Measurements from ENCODE around the gene C9orf50.
A peak's percentile ranks its signal among the peaks of the same experiment; 100 is the strongest.

C9orf50 gene, protein sequence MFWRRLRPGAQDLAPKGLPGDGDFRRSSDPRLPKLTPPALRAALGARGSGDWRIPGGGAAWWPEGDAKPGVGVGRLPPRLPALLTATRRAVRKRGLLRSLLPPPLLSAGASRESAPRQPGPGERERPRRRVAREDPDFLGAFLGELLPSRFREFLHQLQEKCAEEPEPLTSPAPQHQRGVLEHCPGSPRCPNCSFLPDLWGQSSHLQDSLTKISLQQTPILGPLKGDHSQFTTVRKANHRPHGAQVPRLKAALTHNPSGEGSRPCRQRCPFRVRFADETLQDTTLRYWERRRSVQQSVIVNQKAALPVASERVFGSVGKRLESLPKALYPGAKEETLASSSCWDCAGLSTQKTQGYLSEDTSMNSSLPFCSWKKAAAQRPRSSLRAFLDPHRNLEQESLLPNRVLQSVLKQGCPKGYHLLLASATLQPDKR

DNA sequence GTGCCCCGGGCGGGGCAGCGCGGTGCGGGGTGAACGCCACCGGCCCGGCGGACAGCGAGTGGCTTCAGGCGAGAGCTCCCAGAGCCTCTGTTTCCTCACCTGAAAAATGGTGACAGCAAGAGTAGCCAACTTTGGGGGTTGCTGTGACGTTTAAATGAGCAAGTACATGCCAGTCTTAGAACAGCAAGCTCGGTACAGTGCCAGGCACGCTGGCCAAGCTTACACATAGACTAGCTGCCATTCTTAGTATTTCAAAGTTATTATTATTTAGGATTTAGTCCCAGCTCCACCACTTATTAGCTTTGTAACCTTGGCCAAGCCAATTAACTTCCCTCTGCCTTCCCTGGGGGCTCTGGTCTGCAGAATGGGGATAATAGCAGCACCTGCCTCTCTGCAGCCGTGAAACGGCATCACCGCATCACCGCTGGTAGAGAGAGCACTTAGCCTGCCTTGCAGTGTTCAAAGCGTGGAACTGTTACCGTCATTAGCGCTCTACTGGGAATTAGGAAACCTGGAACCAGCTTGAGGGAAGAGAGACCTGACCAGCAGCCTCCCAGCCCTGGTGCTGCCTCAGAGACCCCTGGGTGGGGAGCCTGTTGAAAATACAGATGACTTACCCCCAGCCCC lies at the start of gene C9orf50:
Gene C9orf50, minus strand, starts transcription at position 433 of the 627 bp plus-strand sequence. CDS start 527 bp downstream, outside the sequence.
- H3K36me3 ChIP-seq (ENCODE audit: control insufficient read depth in 2 of 2, insufficient read depth in 2 of 2, low read length in 2 of 2) = no peaks in the 10 kb centered on the region
- peaks cover 0 to 6% of the 10 kb centered on the region in 2 donors for H3K4me1 ChIP-seq (ENCODE audit: control insufficient read depth in 2 of 2, insufficient read depth in 2 of 2, low read length in 2 of 2)
- H3K27ac ChIP-seq (ENCODE audit: low read depth in 2 of 2, low read length in 2 of 2) = no peak within 1 kb of the TSS
- H3K9me3 ChIP-seq (ENCODE audit: control insufficient read depth in 2 of 2, low read length in 2 of 2) = no peaks in the 10 kb centered on the region
- peak within 1 kb of the TSS in 1 of 2 donors; percentile 55 for H3K9ac ChIP-seq (ENCODE audit: low read depth in 1 of 2, low read length in 2 of 2)
- H3K4me3 ChIP-seq (ENCODE audit: low read length in 2 of 2) = peak within 1 kb of the TSS; percentile 13 to 55
- peaks cover 0 to 7% of the 10 kb centered on the region in 2 donors for H3K27me3 ChIP-seq (ENCODE audit: control insufficient read depth in 2 of 2, insufficient read depth in 2 of 2, low read length in 2 of 2)

DNA sequence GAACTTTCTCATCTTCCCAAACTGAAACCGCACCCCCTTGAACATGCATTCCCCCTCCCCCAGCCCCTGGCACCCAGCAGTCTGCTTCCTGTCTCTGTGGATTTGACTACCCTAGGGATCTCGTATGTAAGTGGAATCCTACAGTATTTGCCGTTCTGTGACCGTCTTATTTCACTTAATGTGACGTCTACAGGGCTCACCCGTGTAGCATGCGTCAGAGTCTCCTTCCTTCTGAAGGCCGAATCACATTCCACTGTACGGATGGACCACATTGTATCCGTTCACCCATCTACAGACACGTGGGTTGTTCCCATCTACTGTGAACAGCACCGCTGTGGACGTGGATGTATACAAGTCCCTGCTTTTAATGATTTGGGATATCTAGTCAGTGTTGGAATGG lies 49.0 kb upstream of the C9orf50 start:
- H3K27me3 ChIP-seq (ENCODE audit: control insufficient read depth in 2 of 2, insufficient read depth in 2 of 2, low read length in 2 of 2) = peaks cover 6 to 14% of the 10 kb centered on the region in 2 donors
- H3K9ac ChIP-seq (ENCODE audit: low read depth in 1 of 2, low read length in 2 of 2) = no peak overlapping the region
- H3K4me1 ChIP-seq (ENCODE audit: control insufficient read depth in 2 of 2, insufficient read depth in 2 of 2, low read length in 2 of 2) = no peaks in the 10 kb centered on the region
- H3K36me3 ChIP-seq (ENCODE audit: control insufficient read depth in 2 of 2, insufficient read depth in 2 of 2, low read length in 2 of 2) = no peaks in the 10 kb centered on the region
- no peak overlapping the region for H3K4me3 ChIP-seq (ENCODE audit: low read length in 2 of 2)
- H3K27ac ChIP-seq (ENCODE audit: low read depth in 2 of 2, low read length in 2 of 2) = no peak overlapping the region
- no peaks in the 10 kb centered on the region for H3K9me3 ChIP-seq (ENCODE audit: control insufficient read depth in 2 of 2, low read length in 2 of 2)

DNA sequence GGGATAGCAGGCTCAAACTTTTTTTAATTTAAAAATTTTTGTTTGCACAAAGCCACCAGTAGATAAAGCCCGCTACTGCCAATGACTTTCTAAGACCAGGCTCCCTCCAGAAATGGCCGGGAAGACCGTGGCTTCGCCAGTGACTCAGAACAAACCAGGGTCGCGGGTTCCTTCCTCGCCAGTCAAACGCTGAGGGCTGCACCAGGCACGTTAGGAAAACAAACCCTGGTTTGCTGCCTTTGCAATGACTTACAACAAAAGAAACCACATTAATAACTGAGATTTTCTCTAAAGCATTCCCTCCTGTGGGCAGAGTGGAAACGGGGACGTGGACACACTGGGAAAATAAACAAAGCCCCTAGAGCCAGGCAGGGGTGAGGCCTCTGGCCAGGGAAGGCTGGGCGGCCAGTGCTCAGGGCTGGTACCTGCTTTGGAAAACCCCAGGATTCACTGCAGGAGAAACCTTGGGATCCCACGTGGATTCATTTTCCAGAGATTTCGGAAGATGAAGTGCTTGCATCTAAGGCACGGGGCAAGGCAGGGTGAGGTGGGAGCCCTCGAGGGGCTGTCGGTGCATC lies 48.3 kb upstream of the C9orf50 start:
- Histone ChIP-seq H3K9me3 (ENCODE audit: control insufficient read depth in 2 of 2, low read length in 2 of 2) (no peaks in the 10 kb centered on the region), H3K4me3 (ENCODE audit: low read length in 2 of 2) (no peak overlapping the region), H3K9ac (ENCODE audit: low read depth in 1 of 2, low read length in 2 of 2) (no peak overlapping the region), H3K4me1 (ENCODE audit: control insufficient read depth in 2 of 2, insufficient read depth in 2 of 2, low read length in 2 of 2) (peaks cover 0 to 2% of the 10 kb centered on the region in 2 donors), H3K27ac (ENCODE audit: low read depth in 2 of 2, low read length in 2 of 2) (no peak overlapping the region), H3K36me3 (ENCODE audit: control insufficient read depth in 2 of 2, insufficient read depth in 2 of 2, low read length in 2 of 2) (no peaks in the 10 kb centered on the region), H3K27me3 (ENCODE audit: control insufficient read depth in 2 of 2, insufficient read depth in 2 of 2, low read length in 2 of 2) (peaks cover 9 to 14% of the 10 kb centered on the region in 2 donors)

DNA sequence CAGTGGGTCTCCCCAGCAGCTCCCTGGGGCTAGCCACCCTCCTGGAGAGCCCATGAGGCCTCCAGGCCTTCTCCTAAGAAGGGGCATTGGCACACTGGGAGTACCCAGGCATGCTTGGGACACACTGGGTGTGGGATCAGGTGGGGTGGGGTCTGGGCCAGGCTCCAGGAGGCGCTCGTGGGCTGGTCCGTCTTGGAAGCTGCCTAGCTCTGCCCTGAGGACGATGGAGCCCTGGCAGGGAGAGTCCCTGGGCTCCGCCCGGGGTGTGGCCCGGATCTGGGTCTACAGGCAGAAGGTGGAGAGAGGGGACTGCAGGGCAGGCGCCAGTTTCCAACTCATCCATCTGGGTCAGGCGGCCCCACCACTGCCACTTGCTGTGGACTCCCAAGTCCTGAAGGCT lies 46.9 kb upstream of the C9orf50 start:
- H3K36me3 ChIP-seq (ENCODE audit: control insufficient read depth in 2 of 2, insufficient read depth in 2 of 2, low read length in 2 of 2) = no peaks in the 10 kb centered on the region
- H3K9me3 ChIP-seq (ENCODE audit: control insufficient read depth in 2 of 2, low read length in 2 of 2) = no peaks in the 10 kb centered on the region
- no peak overlapping the region for H3K9ac ChIP-seq (ENCODE audit: low read depth in 1 of 2, low read length in 2 of 2)
- H3K27ac ChIP-seq (ENCODE audit: low read depth in 2 of 2, low read length in 2 of 2) = no peak overlapping the region
- H3K27me3 ChIP-seq (ENCODE audit: control insufficient read depth in 2 of 2, insufficient read depth in 2 of 2, low read length in 2 of 2) = peaks cover 9 to 19% of the 10 kb centered on the region in 2 donors
- no peak overlapping the region for H3K4me3 ChIP-seq (ENCODE audit: low read length in 2 of 2)
- H3K4me1 ChIP-seq (ENCODE audit: control insufficient read depth in 2 of 2, insufficient read depth in 2 of 2, low read length in 2 of 2) = peaks cover 0 to 2% of the 10 kb centered on the region in 2 donors

DNA sequence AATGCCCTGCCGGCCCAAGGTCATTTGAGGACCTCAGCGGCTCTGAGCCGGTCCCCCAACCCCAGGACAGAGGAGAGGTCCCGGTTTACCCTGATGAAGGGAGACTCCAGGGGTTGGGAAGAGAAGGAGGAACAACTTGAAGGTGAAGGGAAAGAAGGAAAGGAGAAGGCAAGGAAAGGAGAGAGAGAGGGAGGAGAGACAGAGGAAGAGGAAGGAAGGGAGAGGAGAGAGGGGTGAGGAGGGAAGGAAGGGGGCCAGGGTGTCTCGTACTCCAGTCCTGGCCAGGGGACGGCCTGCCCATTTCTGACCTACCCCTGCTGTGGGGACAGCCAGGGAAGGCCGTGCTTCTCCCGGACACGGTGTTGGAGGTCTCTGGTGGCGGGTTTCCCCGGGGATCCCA lies 46.5 kb upstream of the C9orf50 start:
- Histone ChIP-seq H3K4me3 (ENCODE audit: low read length in 2 of 2) (no peak overlapping the region), H3K9ac (ENCODE audit: low read depth in 1 of 2, low read length in 2 of 2) (no peak overlapping the region), H3K36me3 (ENCODE audit: control insufficient read depth in 2 of 2, insufficient read depth in 2 of 2, low read length in 2 of 2) (no peaks in the 10 kb centered on the region), H3K27me3 (ENCODE audit: control insufficient read depth in 2 of 2, insufficient read depth in 2 of 2, low read length in 2 of 2) (peaks cover 9 to 19% of the 10 kb centered on the region in 2 donors), H3K9me3 (ENCODE audit: control insufficient read depth in 2 of 2, low read length in 2 of 2) (no peaks in the 10 kb centered on the region), H3K27ac (ENCODE audit: low read depth in 2 of 2, low read length in 2 of 2) (no peak overlapping the region), H3K4me1 (ENCODE audit: control insufficient read depth in 2 of 2, insufficient read depth in 2 of 2, low read length in 2 of 2) (peaks cover 0 to 2% of the 10 kb centered on the region in 2 donors)

DNA sequence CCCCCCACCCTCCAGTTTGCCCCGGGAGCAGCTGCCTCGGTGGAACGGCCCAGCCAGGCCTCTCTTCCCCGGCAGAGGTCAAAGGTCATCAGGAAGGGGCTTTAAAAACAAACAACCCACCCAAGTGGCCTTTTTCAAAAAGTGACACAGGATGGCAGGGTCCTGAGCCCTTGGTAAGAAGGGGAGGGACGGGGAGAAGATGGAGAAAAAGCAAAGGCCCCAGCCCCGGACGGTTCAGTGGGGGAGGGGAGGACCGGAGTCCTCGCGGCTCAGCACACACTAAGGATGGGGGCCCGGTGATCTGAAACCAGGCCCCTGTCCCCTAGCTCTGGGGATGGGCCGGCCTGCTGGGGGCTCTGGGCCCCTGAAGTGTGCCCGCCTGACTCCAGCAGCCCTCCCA lies 45.7 kb upstream of the C9orf50 start:
- Histone ChIP-seq H3K27ac (ENCODE audit: low read depth in 2 of 2, low read length in 2 of 2) (no peak overlapping the region), H3K9ac (ENCODE audit: low read depth in 1 of 2, low read length in 2 of 2) (no peak overlapping the region), H3K4me3 (ENCODE audit: low read length in 2 of 2) (no peak overlapping the region), H3K9me3 (ENCODE audit: control insufficient read depth in 2 of 2, low read length in 2 of 2) (no peaks in the 10 kb centered on the region), H3K36me3 (ENCODE audit: control insufficient read depth in 2 of 2, insufficient read depth in 2 of 2, low read length in 2 of 2) (no peaks in the 10 kb centered on the region), H3K27me3 (ENCODE audit: control insufficient read depth in 2 of 2, insufficient read depth in 2 of 2, low read length in 2 of 2) (peaks cover 9 to 19% of the 10 kb centered on the region in 2 donors), H3K4me1 (ENCODE audit: control insufficient read depth in 2 of 2, insufficient read depth in 2 of 2, low read length in 2 of 2) (peaks cover 0 to 2% of the 10 kb centered on the region in 2 donors)

DNA sequence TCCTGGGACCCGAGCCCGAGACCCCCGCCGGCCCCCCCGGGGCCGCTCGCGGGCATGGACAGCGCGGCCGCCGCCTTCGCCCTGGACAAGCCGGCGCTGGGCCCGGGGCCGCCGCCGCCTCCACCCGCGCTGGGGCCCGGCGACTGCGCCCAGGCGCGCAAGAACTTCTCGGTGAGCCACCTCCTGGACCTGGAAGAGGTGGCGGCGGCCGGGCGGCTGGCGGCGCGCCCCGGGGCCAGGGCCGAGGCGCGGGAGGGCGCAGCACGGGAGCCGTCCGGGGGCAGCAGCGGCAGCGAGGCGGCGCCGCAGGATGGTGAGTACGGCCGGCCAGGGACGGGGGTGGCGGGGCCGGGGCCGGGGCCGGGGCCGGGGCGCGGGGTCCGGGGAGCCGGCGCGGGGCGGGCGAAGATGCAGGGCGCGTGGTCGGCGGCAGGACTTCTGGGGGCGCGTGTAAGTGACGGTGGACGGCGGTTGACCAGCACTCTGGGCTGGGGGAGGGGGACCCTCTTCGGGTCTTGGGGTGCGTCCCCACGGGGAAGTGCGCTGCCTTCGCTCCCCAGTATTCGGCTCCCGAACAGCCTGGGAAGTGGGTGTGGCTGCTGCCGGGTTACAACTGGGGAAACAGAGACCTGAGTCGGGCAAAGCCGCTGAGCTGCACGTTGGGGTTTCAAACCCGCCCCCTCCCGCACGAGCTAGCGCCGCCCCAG lies 45.1 kb upstream of the C9orf50 start:
- Histone ChIP-seq H3K27ac (ENCODE audit: low read depth in 2 of 2, low read length in 2 of 2) (no peak overlapping the region), H3K4me3 (ENCODE audit: low read length in 2 of 2) (no peak overlapping the region)

DNA sequence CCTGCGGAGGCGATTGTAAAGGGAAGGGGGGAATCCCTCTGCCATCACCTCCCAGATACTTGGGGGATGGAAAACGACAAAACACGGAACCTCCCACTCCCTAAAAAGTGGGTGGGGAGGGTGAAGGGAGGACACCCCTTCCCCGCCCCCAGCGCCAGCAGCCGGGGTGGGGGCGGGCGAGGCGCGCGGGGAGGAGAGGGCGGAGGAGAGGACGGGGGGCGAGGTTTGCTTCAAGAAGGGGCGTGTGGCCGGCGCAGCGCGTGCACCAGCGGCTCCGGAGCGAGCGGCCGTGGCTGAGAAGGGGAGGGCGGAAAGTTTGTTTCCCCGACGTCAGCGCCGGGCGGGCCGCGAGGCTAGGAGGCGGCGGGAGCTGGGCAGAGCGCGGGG lies 44.5 kb upstream of the C9orf50 start, which contains the start of gene PRRX2:
Gene PRRX2, plus strand, starts transcription at position 259 of the 387 bp plus-strand sequence. CDS start 221 bp downstream, outside the sequence.
- peak within 1 kb of the TSS in 1 of 2 donors; percentile 16 for H3K4me3 ChIP-seq (ENCODE audit: low read length in 2 of 2)
- H3K9ac ChIP-seq (ENCODE audit: low read depth in 1 of 2, low read length in 2 of 2) = no peak within 1 kb of the TSS
- no peaks in the 10 kb centered on the region for H3K9me3 ChIP-seq (ENCODE audit: control insufficient read depth in 2 of 2, low read length in 2 of 2)
- H3K4me1 ChIP-seq (ENCODE audit: control insufficient read depth in 2 of 2, insufficient read depth in 2 of 2, low read length in 2 of 2) = peaks cover 0 to 2% of the 10 kb centered on the region in 2 donors
- H3K27ac ChIP-seq (ENCODE audit: low read depth in 2 of 2, low read length in 2 of 2) = no peak within 1 kb of the TSS
- peaks cover 9 to 19% of the 10 kb centered on the region in 2 donors for H3K27me3 ChIP-seq (ENCODE audit: control insufficient read depth in 2 of 2, insufficient read depth in 2 of 2, low read length in 2 of 2)
- H3K36me3 ChIP-seq (ENCODE audit: control insufficient read depth in 2 of 2, insufficient read depth in 2 of 2, low read length in 2 of 2) = no peaks in the 10 kb centered on the region

More for the DNA sequence above, 45.1 kb upstream of the C9orf50 start:
- Histone ChIP-seq H3K27me3 (ENCODE audit: control insufficient read depth in 2 of 2, insufficient read depth in 2 of 2, low read length in 2 of 2) (peaks cover 9 to 19% of the 10 kb centered on the region in 2 donors), H3K4me1 (ENCODE audit: control insufficient read depth in 2 of 2, insufficient read depth in 2 of 2, low read length in 2 of 2) (peaks cover 0 to 2% of the 10 kb centered on the region in 2 donors), H3K9me3 (ENCODE audit: control insufficient read depth in 2 of 2, low read length in 2 of 2) (no peaks in the 10 kb centered on the region), H3K9ac (ENCODE audit: low read depth in 1 of 2, low read length in 2 of 2) (no peak overlapping the region), H3K36me3 (ENCODE audit: control insufficient read depth in 2 of 2, insufficient read depth in 2 of 2, low read length in 2 of 2) (no peaks in the 10 kb centered on the region)

DNA sequence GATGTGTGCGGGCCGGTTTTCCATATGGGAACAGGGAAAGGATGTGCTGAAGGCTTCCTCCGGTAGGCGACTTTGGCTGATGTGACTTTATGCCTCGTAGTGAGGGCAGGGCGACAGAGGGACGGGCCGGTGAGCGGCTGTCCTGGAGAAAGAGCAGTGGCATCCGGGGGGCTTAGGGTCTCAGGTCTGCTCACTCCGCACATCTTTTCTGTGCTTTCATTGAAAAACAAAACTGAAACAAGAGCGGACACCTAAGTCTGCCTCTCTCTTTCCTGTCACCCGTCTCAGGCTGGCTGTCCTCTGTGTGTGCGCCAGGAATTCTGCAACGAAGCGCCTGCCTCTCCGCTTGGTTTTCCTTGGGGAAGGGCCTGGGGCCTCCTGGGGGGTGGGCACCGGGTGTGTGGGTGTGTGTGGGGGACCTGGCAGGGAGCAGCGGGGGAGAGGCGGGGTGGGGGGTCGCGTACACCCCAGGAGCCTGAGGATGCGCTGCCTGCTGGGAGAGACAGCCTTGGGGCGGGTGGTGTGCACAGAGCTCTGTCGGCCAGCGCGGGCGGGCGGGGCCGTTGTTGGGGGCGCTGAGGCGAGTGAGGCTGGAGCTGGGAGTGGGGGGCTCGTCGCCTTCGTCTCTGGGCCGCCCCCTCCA lies 44.0 kb upstream of the C9orf50 start:
- Histone ChIP-seq H3K4me3 (ENCODE audit: low read length in 2 of 2) (peak overlapping the region in 1 of 2 donors; percentile 16), H3K4me1 (ENCODE audit: control insufficient read depth in 2 of 2, insufficient read depth in 2 of 2, low read length in 2 of 2) (peaks cover 0 to 2% of the 10 kb centered on the region in 2 donors), H3K27ac (ENCODE audit: low read depth in 2 of 2, low read length in 2 of 2) (no peak overlapping the region), H3K27me3 (ENCODE audit: control insufficient read depth in 2 of 2, insufficient read depth in 2 of 2, low read length in 2 of 2) (peaks cover 9 to 17% of the 10 kb centered on the region in 2 donors), H3K9me3 (ENCODE audit: control insufficient read depth in 2 of 2, low read length in 2 of 2) (no peaks in the 10 kb centered on the region), H3K9ac (ENCODE audit: low read depth in 1 of 2, low read length in 2 of 2) (no peak overlapping the region), H3K36me3 (ENCODE audit: control insufficient read depth in 2 of 2, insufficient read depth in 2 of 2, low read length in 2 of 2) (no peaks in the 10 kb centered on the region)
